ENCODE data around the gene NDRG4. TPM values are rescaled to one million over a fixed set of nuclear protein-coding genes. Genes with fewer than 3 reads are reported as not detected.
"Not testable (repeated sequence)": the region's sequence is repeated elsewhere in the genome, so short reads cannot be mapped to it uniquely, and the experiment has no call there.

The NDRG4 gene
- total RNA-seq, 2 donors from 2014 or later = 4.2 to 7.3 TPM

DNA sequence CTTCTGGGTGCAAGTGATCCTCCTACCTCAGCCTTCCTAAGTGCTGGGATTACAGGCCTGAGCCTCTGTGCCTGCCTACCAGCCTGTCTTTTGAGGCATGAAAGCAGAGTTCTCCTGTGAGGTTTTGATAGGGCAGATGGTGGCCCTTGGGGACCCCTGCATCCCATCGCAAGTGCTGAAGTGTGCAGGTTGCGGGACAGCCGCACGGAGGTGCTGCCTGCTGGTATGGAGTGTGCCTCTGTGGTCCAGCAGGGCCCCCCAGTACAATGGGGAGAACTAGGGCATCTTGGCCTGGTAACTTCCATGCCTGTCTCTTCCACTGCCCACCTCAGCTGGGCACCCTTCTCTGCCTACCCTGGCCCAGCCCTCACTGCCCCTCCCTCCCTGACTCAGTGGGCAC, 9.9 kb upstream of the NDRG4 start:
- ATAC-seq (no peak), DNase-seq (no peak)
- intact Hi-C loops (cut with DNase I, micrococcal nuclease) = loop anchor here in 1 of 2 donors (10.0 kb wide), 1 partner anchor 155 kb away; no protein-coding TSS in a partner anchor

DNA sequence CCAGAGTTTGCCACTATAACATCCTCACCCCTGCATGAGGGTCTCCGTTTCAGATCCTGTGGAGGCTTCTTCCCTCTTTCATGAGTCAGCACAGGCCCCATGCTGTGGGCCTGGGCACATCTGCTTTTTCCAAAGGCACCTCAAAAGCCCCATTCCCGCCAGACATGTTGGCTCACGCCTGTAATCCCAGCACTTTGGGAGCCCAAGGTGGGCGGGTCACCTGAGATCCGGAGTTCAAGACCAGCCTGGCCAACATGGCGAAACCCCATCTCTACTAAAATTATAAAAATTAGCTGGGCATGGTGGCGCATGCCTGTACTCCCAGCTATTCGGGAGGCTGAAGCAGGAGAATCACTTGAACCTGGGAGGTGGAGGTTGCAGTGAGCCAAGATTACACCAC, 9.4 kb upstream of the NDRG4 start:
- intact Hi-C loops (cut with DNase I, micrococcal nuclease) = loop anchor here in 1 of 2 donors (10.0 kb wide), 1 partner anchor 156 kb away; no protein-coding TSS in a partner anchor
- DNase-seq, ATAC-seq: not testable (repeated sequence)

DNA sequence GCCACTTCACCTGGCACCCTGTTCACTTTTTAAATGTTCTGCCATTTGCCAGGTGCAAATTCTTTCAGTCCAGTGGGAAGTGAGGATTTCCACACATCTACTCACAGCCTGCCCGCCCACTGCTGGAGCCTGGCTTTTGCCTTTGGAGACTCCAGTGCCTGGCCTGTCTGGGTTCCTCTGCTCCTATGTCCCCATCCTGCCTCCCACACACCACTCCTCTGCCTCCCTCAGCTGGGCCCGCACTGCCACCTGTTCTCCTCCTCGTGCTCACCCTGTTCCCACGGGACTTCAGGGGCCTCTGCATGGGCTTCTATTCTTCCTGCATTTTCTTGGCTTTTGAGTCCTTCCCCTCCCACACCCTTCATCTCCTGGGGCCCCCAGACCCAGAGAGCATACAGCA, 7.9 kb upstream of the NDRG4 start:
- intact Hi-C loops (cut with DNase I, micrococcal nuclease) = loop anchor here in 1 of 2 donors (10.0 kb wide), 1 partner anchor 157 kb away; no protein-coding TSS in a partner anchor
- DNase-seq (no peak), ATAC-seq (no peak)

DNA sequence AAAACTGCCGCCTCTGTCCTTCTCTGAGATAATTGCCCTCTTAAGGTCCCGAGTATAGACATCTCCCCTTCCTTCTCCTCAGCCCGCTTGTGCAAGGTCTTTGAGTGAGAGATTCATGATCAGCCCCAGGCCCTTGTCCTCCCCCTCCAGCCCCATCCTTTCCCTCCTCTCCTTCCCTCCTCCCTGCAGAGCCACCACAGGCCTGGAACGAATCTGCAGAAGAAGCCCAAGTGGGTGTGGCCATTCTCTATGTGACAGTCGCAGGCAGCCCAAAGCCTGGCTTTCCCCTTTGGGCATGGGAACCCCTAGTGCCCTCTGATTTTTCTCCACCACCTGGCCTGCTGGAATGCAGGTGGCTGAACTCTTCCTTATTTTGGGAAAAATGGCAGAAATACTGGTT, 7.2 kb upstream of the NDRG4 start:
- DNase-seq (no peak), ATAC-seq (peak; percentile 42)
- intact Hi-C loops (cut with DNase I, micrococcal nuclease) = loop anchor here in 1 of 2 donors (10.0 kb wide), 1 partner anchor 158 kb away; no protein-coding TSS in a partner anchor

DNA sequence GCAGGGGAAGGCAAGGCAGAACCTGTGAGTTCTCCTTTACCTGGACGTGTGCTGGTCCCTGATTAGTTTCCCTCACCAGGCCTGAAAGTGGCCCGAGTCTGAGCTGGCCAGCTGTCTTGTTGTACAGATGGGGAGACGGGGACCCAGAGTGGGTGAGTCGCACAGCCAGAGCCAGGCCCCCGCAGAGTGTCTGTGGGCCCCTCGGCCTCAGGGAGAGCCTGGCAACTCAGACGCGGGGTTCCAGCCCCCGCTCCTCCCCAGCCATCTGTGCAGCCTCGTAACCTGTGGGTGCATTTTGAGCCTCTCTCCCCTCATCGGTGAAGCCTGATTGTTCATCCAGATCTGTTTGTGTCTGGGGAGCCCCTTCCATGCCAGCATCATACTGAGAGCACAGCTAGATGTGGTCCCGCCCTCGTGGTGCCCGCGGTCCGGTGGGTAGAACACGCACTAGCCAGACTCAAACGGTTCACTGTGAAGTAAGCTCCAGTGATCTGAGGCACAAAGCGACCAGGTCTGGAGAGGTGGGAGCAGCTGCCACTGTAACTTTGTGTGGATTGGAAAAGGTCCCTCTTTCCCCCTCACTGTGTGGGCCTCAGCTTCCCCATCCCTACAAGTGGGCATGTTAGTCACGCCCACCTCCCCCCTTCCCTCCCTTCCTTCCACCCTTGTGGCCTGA, 6.0 kb upstream of the NDRG4 start:
- intact Hi-C loops (cut with DNase I, micrococcal nuclease) = loop anchor here in 1 of 2 donors (10.0 kb wide), 1 partner anchor 159 kb away; no protein-coding TSS in a partner anchor
- no peak for DNase-seq
- ATAC-seq = no peak

DNA sequence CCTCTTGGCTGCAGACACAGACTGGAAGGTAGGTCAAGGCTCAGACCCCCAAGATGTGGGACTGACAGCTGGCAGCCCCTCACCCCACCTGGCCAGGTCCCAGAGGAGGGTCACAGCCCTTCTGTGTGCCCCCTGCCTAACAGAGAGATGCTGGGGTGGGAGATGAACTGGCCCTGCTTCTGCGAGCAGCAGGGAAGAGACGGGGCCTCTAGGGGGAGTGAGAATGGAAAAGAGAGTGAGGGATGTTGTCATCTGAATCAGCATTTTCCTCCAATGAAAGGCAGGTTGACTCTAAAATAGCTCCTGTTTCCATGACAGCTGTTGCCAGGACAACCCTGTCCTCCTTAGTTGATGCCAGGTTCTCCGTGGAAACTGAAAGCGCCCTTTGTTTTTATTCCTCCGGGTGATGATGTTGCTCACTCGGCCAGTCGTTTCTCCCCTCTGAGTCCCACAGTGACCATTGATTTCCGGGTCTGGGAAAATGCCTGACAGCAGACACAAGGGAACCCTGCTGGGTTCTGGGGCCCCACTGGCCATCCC, 4.9 kb upstream of the NDRG4 start:
- DNase-seq (peak; percentile 59 to 60), ATAC-seq (peak; percentile 35)
- intact Hi-C loops (cut with DNase I, micrococcal nuclease) = loop anchor here in 1 of 2 donors (10.0 kb wide), 1 partner anchor 160 kb away; no protein-coding TSS in a partner anchor

DNA sequence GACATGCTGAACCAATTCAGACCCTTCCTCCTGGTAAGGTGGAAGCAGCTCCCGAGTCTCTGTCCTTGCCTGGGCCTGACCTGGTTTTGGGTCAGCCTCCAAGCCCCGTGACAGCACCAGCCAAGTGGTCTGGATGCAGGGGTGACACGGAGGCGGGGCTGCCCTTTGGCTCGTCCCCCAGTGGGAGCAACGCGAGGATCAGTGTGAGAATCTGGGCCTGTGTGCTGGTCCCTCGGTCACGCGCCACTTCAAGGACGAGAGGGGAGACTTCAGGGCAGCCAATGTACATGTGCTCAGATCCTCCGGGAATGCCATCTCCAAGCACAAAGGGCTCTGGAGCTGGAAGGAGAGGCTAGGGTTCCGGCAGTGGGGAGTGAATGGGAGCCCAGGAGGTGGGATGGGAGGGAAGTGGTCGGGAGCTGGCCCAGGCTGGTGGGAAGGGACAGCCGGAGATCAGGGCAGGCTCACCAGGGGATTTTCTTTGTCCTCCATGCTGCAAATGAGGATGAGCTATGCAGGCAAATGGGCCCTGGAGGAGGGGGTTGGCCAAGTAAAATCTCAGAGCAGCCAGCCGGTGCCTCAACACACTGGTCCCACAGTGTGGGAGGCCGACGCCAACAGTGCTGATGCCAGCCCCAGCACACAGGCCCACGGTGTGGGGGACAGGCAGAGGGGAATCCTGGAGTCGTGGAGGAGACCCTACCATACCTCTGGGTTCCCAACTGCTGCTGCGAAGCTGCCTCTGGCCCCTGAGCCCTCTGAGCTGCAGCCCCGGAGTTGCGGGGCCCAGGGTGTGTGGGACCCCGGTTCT, 4.2 kb upstream of the NDRG4 start:
- DNase-seq = no peak
- no peak for ATAC-seq
- intact Hi-C loops (cut with DNase I, micrococcal nuclease) = loop anchor here in 1 of 2 donors (10.0 kb wide), 1 partner anchor 161 kb away; no protein-coding TSS in a partner anchor

DNA sequence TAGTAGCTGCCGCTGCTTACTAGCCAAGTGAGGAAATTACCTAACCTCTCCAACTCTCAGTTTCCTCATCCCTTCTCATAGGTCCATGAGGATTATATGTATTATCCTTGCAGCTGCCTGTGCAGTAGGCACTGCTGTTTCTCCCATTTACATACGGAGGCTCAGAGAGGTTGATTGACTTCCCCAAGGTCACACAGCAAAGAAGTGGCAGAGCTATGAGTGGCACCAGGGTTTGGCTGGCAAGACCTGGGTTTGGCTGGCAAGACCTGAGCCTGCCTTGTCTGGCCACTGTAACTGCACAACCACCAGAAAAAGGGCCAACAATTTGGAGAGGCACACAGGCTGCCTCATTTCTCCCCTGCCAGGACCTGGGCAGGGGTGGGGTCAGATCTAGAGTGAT, 2.5 kb upstream of the NDRG4 start:
- ATAC-seq = no peak
- no peak for DNase-seq
- intact Hi-C loops (cut with DNase I, micrococcal nuclease) = loop anchor here in 1 of 2 donors (10.0 kb wide), 1 partner anchor 163 kb away; no protein-coding TSS in a partner anchor

DNA sequence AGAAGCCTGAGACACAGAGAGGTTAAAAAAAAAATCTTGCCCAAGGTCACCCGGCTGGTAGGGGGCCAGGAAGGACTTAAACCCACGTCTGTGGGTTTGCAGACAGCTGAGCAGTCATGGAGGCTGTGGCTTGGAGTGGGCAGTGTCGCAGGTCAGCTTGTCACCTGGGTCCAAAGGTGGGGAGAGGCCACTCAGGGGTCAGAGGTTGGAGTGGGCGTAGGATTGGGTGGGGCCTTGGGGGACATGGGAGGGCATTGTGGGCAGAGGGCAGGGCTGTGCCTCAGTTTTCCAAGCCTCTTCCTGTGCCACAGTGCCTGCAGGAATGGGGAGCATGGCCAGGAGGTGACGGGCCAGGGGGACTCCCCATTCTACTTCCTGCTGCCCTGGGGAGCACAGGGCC, 2.0 kb upstream of the NDRG4 start:
- ATAC-seq = no peak
- DNase-seq = no peak
- intact Hi-C loops (cut with DNase I, micrococcal nuclease) = loop anchor here in 1 of 2 donors (10.0 kb wide), 1 partner anchor 163 kb away; no protein-coding TSS in a partner anchor

DNA sequence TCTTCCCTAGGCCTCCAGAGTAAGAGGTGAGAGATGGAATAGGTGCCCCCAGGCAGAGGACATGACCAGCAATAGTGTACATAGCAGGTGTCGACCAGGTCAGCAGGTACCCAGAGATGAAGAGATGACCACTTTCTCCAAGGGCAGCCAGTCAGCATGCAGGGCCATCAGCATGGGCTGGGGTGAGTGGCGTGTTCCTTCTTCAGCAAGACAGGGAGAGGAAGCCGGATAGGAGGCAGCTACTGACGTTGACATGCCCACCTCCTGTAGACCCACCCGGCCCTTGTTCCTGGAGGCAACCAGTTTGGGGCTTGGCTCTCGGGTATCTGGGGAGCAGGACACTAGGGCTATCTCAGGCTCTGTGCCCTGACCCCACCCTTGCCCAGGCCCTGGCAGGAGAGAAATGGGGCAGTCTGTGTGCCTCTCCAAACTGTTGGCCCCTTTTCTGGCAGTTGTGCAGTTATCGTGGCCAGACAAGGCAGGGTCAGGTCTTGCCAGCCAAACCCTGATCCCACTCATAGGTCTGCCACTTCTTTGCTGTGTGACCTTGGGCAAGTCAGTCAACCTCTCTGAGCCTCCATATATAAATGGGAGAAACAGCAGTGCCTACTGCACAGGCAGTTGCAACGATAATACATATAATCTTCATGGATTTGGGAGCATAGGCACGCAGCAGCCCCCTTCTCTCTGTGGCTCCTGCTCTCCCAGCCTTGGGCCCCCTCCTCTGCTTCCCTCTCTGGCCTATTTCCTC, 1.4 kb upstream of the NDRG4 start:
- intact Hi-C loops (cut with DNase I, micrococcal nuclease) = loop anchor here in 1 of 2 donors (10.0 kb wide), 1 partner anchor 164 kb away; no protein-coding TSS in a partner anchor
- ATAC-seq = no peak
- no peak for DNase-seq

DNA sequence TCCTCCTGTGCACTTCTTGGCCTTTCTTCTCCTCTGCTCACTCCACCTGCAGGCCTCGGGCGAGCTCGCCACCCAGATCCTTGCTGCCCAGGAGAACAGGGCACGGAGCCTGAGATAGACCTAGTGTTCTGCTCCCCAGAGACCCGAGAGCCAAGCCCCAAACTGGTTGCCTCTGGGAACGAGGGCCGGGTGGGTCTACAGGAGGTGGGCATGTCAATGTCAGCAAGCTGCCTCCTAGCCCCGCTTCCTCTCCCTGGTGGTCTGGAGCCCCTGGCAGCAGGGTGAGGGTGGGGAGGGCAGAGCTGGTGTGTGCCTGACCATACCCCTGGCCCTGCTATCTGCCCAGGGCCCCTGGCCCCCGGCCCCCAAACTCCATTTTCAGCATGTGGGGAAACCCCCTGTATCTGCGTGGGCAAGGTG, 841 bp upstream of the NDRG4 start:
- ATAC-seq (no peak), DNase-seq (no peak)
- intact Hi-C loops (cut with DNase I, micrococcal nuclease) = loop anchor here in 1 of 2 donors (10.0 kb wide), 1 partner anchor 164 kb away; no protein-coding TSS in a partner anchor

DNA sequence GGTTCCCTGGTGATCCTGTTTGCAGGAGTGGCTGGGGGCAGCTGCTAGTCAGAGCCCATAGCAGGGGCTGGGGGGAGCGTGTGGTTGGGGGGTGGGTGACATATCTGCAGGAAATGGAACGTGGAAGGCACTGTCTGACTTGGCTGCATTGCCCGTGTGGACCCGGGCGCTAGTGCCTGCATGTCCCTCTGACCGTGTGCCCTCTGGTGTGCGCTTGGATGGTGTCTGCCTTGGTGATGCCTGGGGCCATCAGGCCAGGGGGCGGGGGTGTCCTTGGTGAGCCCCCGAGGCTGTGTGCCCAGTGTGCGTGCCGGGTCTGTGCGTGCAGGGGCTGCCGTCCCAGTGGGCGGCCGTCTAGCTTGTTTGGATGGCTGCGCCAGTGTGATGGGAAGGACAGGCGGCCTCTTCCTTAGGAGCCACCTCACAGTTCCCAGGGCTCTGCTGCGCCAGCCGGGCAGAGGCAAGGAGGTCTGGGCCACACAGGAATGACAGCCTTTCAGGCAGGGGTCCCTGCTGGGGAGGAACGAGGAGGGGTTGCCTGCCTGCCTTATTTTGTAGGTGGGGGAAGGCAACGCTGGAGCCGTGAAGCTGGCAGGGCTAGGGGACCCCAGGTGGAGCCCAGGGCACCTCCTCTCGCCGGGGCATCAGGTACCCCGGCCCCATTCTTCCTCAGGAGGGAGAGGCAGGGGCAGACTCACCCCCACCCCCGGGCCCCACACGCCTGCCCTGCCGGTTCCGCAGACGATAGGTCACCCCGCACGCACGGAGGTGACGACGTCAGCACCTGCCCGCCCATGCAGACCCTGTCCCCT, 693 bp downstream of the NDRG4 start:
- no peak for DNase-seq
- intact Hi-C loops (cut with DNase I, micrococcal nuclease) = no loop called here

DNA sequence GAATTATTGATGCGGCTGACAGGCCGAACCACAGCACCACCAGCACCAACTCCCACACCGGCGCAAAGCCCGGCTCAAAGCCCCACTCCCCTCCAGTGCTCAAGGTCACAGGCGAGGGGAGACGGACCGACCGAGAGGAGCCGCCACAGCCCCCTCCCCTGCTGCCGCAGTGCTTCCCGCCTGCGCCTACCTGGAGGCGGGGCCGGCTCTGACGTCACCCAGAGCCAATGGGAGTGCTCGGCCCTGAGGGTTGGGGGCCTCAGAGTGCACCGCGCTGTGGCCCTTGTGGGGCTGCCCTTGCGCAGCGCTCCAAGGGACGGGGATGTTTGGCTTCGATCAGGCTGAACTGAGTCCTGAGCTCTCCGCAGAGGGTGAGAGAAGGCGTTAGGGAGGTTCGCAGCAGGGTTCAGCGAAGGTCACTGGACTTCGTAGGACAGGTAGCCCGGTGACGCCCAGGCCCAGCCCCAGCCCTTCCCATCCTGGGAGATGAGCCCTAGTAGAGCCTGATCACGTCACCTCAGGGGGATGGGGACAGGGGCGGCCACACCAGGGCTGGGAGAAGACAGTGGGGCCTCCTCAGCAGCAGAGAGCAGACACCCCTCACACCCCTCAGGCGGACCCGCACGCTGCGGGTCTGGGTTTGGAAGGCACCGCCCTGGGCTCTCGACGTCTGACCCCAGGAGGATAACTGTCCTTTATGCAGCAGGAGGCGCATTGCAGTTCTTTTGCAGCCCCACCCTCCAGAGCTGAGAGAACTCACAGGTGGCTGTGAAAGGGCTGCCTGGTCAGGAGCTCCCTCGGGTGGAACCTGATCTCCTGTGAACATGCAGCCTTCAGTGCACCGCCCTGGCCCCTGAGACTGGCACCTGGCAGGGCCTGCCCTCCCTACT, 1.5 kb downstream of the NDRG4 start:
- peak; percentile 65 for ATAC-seq
- intact Hi-C loops (cut with DNase I, micrococcal nuclease) = no loop called here
- DNase-seq = peak in 1 of 2 donors; percentile 49

More for the DNA sequence above, 693 bp downstream of the NDRG4 start:
- peak; percentile 12 for ATAC-seq

DNA sequence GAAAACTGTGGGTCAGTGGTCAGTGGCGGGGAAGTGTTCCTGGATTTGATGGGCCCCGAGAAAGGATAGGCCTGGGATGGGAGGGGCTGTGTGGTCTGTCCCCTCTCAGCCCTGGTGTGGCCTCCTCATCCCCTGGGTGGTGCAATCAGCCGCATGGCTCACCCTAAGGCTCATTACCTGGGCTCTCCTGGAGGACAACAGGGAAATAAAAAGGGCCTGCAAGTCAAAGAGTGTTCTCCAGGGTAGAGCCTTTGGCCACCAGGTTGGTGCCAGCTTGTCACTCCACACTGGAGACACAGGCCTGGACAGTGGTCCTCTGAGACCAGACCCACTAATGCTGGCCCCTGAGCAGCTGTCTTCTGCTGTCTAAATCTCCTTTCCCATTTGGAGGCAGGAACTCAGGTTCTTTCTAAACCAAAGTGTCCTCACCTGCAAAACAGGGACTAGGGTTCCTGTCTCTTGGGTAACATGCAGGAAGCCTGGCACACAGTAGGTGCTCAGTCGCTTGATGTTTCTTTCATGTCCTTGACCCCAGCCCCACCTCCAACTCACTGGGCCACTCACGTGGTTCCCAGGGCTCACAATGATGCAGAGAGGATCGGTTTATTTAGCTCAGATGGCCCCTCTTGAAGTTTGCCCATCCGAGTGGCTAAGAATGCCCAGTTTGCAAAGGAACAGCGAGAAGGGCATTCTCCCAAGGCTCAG, 2.4 kb downstream of the NDRG4 start:
- intact Hi-C loops (cut with DNase I, micrococcal nuclease) = no loop called here
- no peak for DNase-seq

DNA sequence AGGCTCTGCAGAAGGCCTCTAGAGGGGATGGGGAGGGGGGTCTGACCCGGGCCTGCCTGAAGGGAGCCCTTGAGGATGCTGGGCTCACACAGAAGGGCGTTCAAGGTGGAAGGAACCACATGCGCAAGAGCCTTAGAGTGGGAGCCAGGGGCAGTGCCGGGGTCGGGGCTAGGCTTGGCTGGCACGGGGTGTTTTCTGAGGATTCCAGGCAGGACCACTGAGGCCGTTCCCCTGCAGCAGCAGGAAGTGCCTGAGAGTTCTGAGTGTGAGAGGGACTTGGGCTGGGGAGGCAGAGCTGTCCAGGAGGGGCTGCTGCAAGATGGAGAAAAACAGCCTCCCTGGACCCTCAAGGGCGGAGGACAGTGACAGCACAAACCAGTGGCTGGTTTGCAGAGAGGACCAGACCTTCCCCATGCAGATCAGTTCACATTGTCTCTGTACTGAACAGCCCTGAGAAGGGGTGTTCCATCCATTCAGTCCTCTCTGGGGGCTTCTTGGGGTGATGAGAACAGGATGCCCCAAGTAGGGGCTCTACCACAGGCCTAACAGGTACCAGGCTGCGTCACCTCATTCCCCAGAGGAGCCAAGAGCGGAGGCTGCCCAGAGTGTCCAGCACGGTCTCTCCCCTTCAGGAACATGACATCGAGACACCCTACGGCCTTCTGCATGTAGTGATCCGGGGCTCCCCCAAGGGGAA, 3.4 kb downstream of the NDRG4 start:
- ATAC-seq (no peak), DNase-seq (no peak)
- intact Hi-C loops (cut with DNase I, micrococcal nuclease) = no loop called here

More for the DNA sequence above, 2.4 kb downstream of the NDRG4 start:
- ATAC-seq = no peak

All from left colon (tissue), 2 donors.